Measurements from ENCODE around the gene SLC22A2. TPM values are rescaled to one million over a fixed set of nuclear protein-coding genes. Genes with fewer than 3 reads are reported as not detected.

The SLC22A2 gene
- total RNA-seq, 4 donors from 2014 or later = not detected

DNA sequence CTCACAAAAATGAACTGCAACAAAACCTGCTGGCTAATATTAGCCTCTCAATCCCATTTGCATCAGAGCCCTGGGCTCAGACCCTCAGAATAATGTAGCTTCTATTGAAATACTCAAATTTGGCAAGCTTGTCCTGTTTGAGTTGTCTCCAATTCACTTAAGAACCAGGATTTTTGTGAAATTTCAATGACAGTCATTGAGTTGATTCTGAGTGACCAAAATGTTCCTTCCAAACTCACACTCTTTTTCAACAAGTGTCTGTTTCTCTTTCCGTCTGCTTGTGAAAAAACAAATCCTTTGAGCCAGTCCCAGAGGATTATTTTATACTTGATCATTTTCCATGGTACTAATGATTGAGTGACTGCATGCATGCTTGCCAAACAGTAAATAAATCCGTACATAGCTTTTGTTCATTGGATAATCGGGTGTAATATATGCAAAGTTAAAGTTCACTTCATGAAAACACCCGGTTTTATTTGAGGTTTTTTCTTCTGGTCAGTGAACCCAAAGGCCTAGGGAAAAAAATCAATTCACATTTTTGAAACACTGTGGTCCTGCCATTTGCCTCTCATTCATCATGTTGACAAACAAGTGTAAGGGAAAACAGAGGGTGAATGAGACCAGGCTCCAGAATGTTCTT is 16.4 kb upstream of the SLC22A2 start:
- H3K27ac ChIP-seq = no peak overlapping the region
- DNase-seq = no peak
- WGBS, 2 donors = 61 to 67% methylated on average over 4 of the region's 4 CpGs

DNA sequence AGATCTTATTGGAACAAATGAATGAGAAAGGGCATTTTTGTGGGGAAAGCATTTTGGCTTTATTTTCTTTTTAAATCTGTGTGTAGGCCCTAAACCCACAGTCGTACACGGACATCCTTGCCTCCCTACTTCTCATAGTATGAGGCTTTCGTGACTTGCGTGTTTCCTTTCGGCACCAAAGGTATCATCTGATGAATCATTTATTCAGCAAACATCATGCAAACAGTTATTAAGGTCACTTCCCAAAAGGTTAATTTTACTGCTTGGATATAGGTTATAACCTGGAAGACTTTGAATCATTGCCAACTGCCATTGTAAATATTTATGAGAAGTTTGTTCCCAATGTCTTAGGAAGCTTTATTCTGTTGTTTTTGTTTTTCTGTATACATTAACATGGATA is 15.1 kb upstream of the SLC22A2 start:
- Histone ChIP-seq H3K4me1 (no peaks in the 10 kb centered on the region), H3K27ac (no peak overlapping the region)
- no peak for DNase-seq

More for the DNA sequence above, 16.4 kb upstream of the SLC22A2 start:
- no peaks in the 10 kb centered on the region for H3K27me3 ChIP-seq
- H3K9me3 ChIP-seq = no peaks in the 10 kb centered on the region
- no peak for TF ChIP-seq POLR2A (IDR thresholded peaks at IDR 0.05)
- TF ChIP-seq, protein P1, sequence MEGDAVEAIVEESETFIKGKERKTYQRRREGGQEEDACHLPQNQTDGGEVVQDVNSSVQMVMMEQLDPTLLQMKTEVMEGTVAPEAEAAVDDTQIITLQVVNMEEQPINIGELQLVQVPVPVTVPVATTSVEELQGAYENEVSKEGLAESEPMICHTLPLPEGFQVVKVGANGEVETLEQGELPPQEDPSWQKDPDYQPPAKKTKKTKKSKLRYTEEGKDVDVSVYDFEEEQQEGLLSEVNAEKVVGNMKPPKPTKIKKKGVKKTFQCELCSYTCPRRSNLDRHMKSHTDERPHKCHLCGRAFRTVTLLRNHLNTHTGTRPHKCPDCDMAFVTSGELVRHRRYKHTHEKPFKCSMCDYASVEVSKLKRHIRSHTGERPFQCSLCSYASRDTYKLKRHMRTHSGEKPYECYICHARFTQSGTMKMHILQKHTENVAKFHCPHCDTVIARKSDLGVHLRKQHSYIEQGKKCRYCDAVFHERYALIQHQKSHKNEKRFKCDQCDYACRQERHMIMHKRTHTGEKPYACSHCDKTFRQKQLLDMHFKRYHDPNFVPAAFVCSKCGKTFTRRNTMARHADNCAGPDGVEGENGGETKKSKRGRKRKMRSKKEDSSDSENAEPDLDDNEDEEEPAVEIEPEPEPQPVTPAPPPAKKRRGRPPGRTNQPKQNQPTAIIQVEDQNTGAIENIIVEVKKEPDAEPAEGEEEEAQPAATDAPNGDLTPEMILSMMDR (IDR thresholded peaks at IDR 0.05) = no peak
- intact Hi-C loops (cut with DNase I) = no loop called here
- no peak overlapping the region for H3K4me3 ChIP-seq (replicated peaks in 1 of 3)
- no peaks in the 10 kb centered on the region for H3K4me1 ChIP-seq
- H3K36me3 ChIP-seq = no peaks in the 10 kb centered on the region

DNA sequence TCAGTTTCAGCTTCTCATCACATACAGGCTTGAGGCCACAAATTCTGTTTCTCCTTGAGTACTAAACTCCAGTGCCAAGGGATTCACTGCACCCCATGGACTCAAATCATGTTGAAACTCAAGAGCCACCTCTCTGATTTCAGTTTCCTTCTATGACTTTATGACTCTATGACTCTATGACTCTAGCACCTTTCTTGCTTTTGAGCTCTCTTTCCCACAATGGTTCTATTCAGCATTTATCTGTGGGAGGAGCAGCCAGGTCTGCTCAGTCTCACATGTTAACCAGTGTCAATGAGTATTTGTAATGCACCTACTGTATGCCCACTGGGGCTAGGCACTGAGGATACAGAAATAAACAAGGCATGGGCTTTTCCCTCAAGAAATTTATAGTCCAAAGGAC is 14.6 kb upstream of the SLC22A2 start:
- Histone ChIP-seq H3K27me3 (no peaks in the 10 kb centered on the region), H3K27ac (no peak overlapping the region), H3K4me1 (no peaks in the 10 kb centered on the region), H3K9me3 (no peaks in the 10 kb centered on the region), H3K4me3 (replicated peaks in 1 of 3) (no peak overlapping the region), H3K36me3 (no peaks in the 10 kb centered on the region)
- intact Hi-C loops (cut with DNase I) = no loop called here
- DNase-seq = no peak
- TF ChIP-seq, protein P1 (IDR thresholded peaks at IDR 0.05) = no peak
- TF ChIP-seq POLR2A (IDR thresholded peaks at IDR 0.05) = no peak

More for the DNA sequence above, 15.1 kb upstream of the SLC22A2 start:
- no peak overlapping the region for H3K4me3 ChIP-seq (replicated peaks in 1 of 3)
- H3K9me3 ChIP-seq = no peaks in the 10 kb centered on the region
- H3K36me3 ChIP-seq = no peaks in the 10 kb centered on the region
- TF ChIP-seq, protein P1 (IDR thresholded peaks at IDR 0.05) = no peak
- no peak for TF ChIP-seq POLR2A (IDR thresholded peaks at IDR 0.05)
- intact Hi-C loops (cut with DNase I) = no loop called here
- WGBS, 2 donors = 85 to 96% methylated on average over 5 of the region's 5 CpGs
- no peaks in the 10 kb centered on the region for H3K27me3 ChIP-seq

DNA sequence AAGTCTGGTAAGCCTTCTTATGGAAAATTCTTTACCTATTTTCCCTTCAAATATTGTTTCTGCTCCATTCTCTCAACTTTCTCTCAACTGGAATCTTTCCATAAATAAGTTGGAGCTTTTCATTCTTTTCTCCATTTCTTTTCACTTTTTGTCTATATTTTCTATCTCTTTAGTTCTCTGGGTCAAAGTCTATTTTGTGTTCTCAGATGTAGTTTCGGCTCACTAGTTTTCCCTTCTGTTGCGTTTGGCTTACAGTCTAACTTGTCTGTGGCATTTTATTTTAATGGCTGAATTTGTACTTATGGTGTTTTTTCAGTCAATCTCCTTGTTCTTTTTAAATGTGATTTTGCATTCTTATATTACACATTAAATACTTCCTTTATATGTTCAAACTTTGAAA is 14.1 kb upstream of the SLC22A2 start:
- no peaks in the 10 kb centered on the region for H3K27me3 ChIP-seq
- 72 to 85% methylated on average over 2 of the region's 2 CpGs for WGBS, 2 donors

DNA sequence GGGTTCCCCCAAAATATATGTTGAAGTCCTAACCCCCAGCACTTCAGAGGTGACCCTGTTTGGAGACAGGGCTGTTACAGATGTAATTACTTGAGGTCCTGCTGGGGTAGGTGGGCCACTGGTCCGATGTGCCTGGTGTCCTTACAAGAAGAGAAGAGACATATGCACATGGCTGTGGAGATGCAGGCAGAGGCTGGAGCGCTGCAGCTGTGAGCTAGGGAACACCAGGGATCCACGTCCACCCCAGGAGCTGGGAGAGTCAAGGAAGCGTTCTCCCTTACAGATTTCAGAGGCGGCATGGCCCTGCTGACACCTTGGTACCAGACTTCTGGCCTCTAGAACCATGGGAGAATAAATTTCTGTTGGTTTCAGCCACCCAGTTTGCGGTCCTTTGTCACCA is 11.7 kb upstream of the SLC22A2 start:
- 76 to 86% methylated on average over 3 to 5 of the region's 6 CpGs for WGBS, 2 donors
- H3K4me3 ChIP-seq (replicated peaks in 1 of 3) = no peak overlapping the region
- DNase-seq = no peak
- H3K27me3 ChIP-seq = no peaks in the 10 kb centered on the region
- H3K36me3 ChIP-seq = no peaks in the 10 kb centered on the region
- no peaks in the 10 kb centered on the region for H3K4me1 ChIP-seq
- no peak overlapping the region for H3K27ac ChIP-seq
- no peaks in the 10 kb centered on the region for H3K9me3 ChIP-seq
- TF ChIP-seq POLR2A (IDR thresholded peaks at IDR 0.05) = no peak
- TF ChIP-seq, protein P1 (IDR thresholded peaks at IDR 0.05) = no peak
- intact Hi-C loops (cut with DNase I) = no loop called here

More for the DNA sequence above, 14.1 kb upstream of the SLC22A2 start:
- Histone ChIP-seq H3K9me3 (no peaks in the 10 kb centered on the region), H3K36me3 (no peaks in the 10 kb centered on the region), H3K27ac (no peak overlapping the region), H3K4me1 (no peaks in the 10 kb centered on the region), H3K4me3 (replicated peaks in 1 of 3) (no peak overlapping the region)
- DNase-seq = no peak
- intact Hi-C loops (cut with DNase I) = no loop called here
- TF ChIP-seq, protein P1 (IDR thresholded peaks at IDR 0.05) = no peak
- TF ChIP-seq POLR2A (IDR thresholded peaks at IDR 0.05) = no peak
